MCF 10A (cell line): Measurements from ENCODE around the gene C5orf58. TPM values are rescaled to one million over a fixed set of nuclear protein-coding genes. Genes with fewer than 3 reads are reported as not detected.

Experiments
- BruUV-seq: library from RNA; stranded (reverse); fragments of 400-500 nt; replicated peaks from 2 replicates; lab custom pipeline; 2021; lab: Mats Ljungman, UMichigan
- CTCF ChIA-PET: fragments of 300-600 bp; sonication (Branson Sonifier 250); formaldehyde crosslinking; extraction: SDS; loops from one replicate; lab custom pipeline; 2021; ENCODE audit warnings: antibody characterized with exemption, inconsistent platforms; lab: Yijun Ruan, JAX
- POLR2A ChIA-PET: fragments of 300-600, 350-650 bp; sonication (Branson Sonifier 250); formaldehyde crosslinking; extraction: SDS; loops from one replicate; lab custom pipeline; 2020; ENCODE audit warnings: antibody characterized with exemption, inconsistent platforms; lab: Yijun Ruan, JAX
- DNase-seq: peaks from one replicate; pipeline ENCODE4 v3.0.0-alpha.2; 2018; ENCODE audit not compliant: unreplicated experiment
- H3K27ac Mint-ChIP-seq: one replicate; pipeline ENCODE4 v1.8.0; 2022; ENCODE audit warnings: mild to moderate bottlenecking, low read depth, mixed read lengths; ENCODE audit not compliant: unreplicated experiment
- H3K27me3 Mint-ChIP-seq: one replicate; pipeline ENCODE4 v1.8.0; 2022; ENCODE audit warnings: mixed read lengths; ENCODE audit not compliant: insufficient read depth, unreplicated experiment
- H3K36me3 Mint-ChIP-seq: one replicate; pipeline ENCODE4 v1.8.0; 2022; ENCODE audit warnings: mild to moderate bottlenecking, moderate library complexity, mixed read lengths; ENCODE audit not compliant: insufficient read depth, unreplicated experiment
- H3K4me1 Mint-ChIP-seq: one replicate; pipeline ENCODE4 v1.8.0; 2022; ENCODE audit warnings: mixed read lengths; ENCODE audit not compliant: insufficient read depth, unreplicated experiment
- H3K4me3 Mint-ChIP-seq: one replicate; pipeline ENCODE4 v1.8.0; 2022; ENCODE audit warnings: mild to moderate bottlenecking, moderate library complexity, mixed read lengths; ENCODE audit not compliant: unreplicated experiment
- H3K9me3 Mint-ChIP-seq: one replicate; pipeline ENCODE4 v1.8.0; 2022; ENCODE audit warnings: mixed read lengths; ENCODE audit not compliant: unreplicated experiment
- CTCF ChIP-seq: fragments of 200-600 bp; IDR thresholded peaks from one replicate; pipeline ENCODE4 v1.8.0; 2022; ENCODE audit warnings: antibody characterized with exemption, mild to moderate bottlenecking; ENCODE audit not compliant: unreplicated experiment
- intact Hi-C: fragments of 100-400 bp; cut with micrococcal nuclease; formaldehyde crosslinking; loops from 2 replicates; pipeline ENCODE4 v1.14.1; 2022
- total RNA-seq: library from RNA; stranded (reverse); gene quantifications from 2 replicates; pipeline ENCODE4 v1.2.3, GENCODE V29; 2022

The C5orf58 gene
- total RNA-seq, 1 experiment from 2014 or later = not detected

GRCh38 chr5:170284231-170284630 is 51.4 kb downstream of the C5orf58 start:
- CTCF ChIA-PET = interaction anchor here (0.7 to 1.2 kb wide), 2 partner anchors 100 to 151 kb away, joined by 3 read pairs; no protein-coding TSS in a partner anchor
- intact Hi-C loops = no loop called here
- no peak overlapping the region for H3K4me3 Mint-ChIP-seq
- no TSS peak for BruUV-seq
- peaks cover 52% of the 10 kb centered on the region for H3K27me3 Mint-ChIP-seq
- POLR2A ChIA-PET = interaction anchor here (0.6 kb wide), 1 partner anchor 1878 kb away, joined by 3 read pairs; no protein-coding TSS in a partner anchor
- no peak for TF ChIP-seq CTCF
- H3K9me3 Mint-ChIP-seq = peaks cover 18% of the 10 kb centered on the region
- H3K4me1 Mint-ChIP-seq = no peaks in the 10 kb centered on the region
- no peak for DNase-seq
- no peaks in the 10 kb centered on the region for H3K36me3 Mint-ChIP-seq
- no peak overlapping the region for H3K27ac Mint-ChIP-seq

- POLR2A ChIA-PET = no interaction called here
- intact Hi-C loops = no loop called here
- H3K27ac Mint-ChIP-seq = no peak overlapping the region
- peaks cover 18% of the 10 kb centered on the region for H3K9me3 Mint-ChIP-seq
- no peak for DNase-seq
- CTCF ChIA-PET = interaction anchor here (8.7 kb wide), 1 partner anchor 17 kb away, joined by 40 read pairs; no protein-coding TSS in a partner anchor
- H3K36me3 Mint-ChIP-seq = no peaks in the 10 kb centered on the region
- no peaks in the 10 kb centered on the region for H3K4me1 Mint-ChIP-seq
- no TSS peak for BruUV-seq
- H3K4me3 Mint-ChIP-seq = no peak overlapping the region
- H3K27me3 Mint-ChIP-seq = peaks cover 61% of the 10 kb centered on the region
- no peak for TF ChIP-seq CTCF
These were observed 52.4 kb downstream of the C5orf58 start for GRCh38 chr5:170285181-170285580.

- no peaks in the 10 kb centered on the region for H3K4me1 Mint-ChIP-seq
- intact Hi-C loops = no loop called here
- no peak for TF ChIP-seq CTCF
- ChIA-PET CTCF (interaction anchor here (0.6 to 8.7 kb wide), 5 partner anchors 16 to 969 kb away, joined by 3 to 40 read pairs (median 3); no protein-coding TSS in a partner anchor), POLR2A (interaction anchor here (0.5 kb wide), 1 partner anchor 88 kb away, joined by 3 read pairs; no protein-coding TSS in a partner anchor)
- H3K9me3 Mint-ChIP-seq = peaks cover 18% of the 10 kb centered on the region
- H3K27ac Mint-ChIP-seq = no peak overlapping the region
- no peaks in the 10 kb centered on the region for H3K36me3 Mint-ChIP-seq
- BruUV-seq = no TSS peak
- no peak for DNase-seq
- H3K4me3 Mint-ChIP-seq = no peak overlapping the region
- peaks cover 74% of the 10 kb centered on the region for H3K27me3 Mint-ChIP-seq
These were observed 53.7 kb downstream of the C5orf58 start for GRCh38 chr5:170286386-170286925.

- no peaks in the 10 kb centered on the region for H3K4me1 Mint-ChIP-seq
- H3K27me3 Mint-ChIP-seq = peaks cover 84% of the 10 kb centered on the region
- BruUV-seq = no TSS peak
- peaks cover 18% of the 10 kb centered on the region for H3K9me3 Mint-ChIP-seq
- ChIA-PET CTCF (interaction anchor here (0.7 to 8.7 kb wide), 4 partner anchors 10 to 147 kb away, joined by 3 to 40 read pairs (median 5); partner anchors contain the start of gene LCP2), POLR2A (no interaction called here)
- H3K36me3 Mint-ChIP-seq = no peaks in the 10 kb centered on the region
- H3K27ac Mint-ChIP-seq = no peak overlapping the region
- intact Hi-C loops = no loop called here
- DNase-seq = no peak
- no peak overlapping the region for H3K4me3 Mint-ChIP-seq
- no peak for TF ChIP-seq CTCF
These were observed 54.7 kb downstream of the C5orf58 start for GRCh38 chr5:170287532-170287931.
